ENCODE data around the gene CNTD1. TPM values are rescaled to one million over a fixed set of nuclear protein-coding genes. Genes with fewer than 3 reads are reported as not detected.

CNTD1 gene
- total and polyA plus RNA-seq, 2 of the 4 experiments (the other 2 are of a cell fraction) = not detected

- peaks cover 2 to 6% of the 10 kb centered on the region in 2 experiments; a peak in 3 of 4 replicates for H3K79me1 ChIP-seq (ENCODE audit: low read depth in 1 of 2, low read length in 2 of 2)
- no peak overlapping the region for H2AFZ ChIP-seq (replicated peaks; ENCODE audit: low read length, poor library complexity)
- in situ Hi-C loops (cut with MboI; ENCODE audit: low sequenced_read_pairs) (no loop called here), intact Hi-C loops (cut with micrococcal nuclease) (no loop called here), dilution Hi-C loops (cut with HindIII; ENCODE audit: low sequenced_read_pairs, unreplicated experiment) (no loop called here)
- H3K9me3 ChIP-seq (ENCODE audit: control insufficient read depth, insufficient read depth, low read length) = no peaks in the 10 kb centered on the region
- no peak overlapping the region for H3K4ac ChIP-seq (ENCODE audit: low read depth, low read length)
- H4K5ac ChIP-seq (ENCODE audit: low read depth, low read length) = no peak overlapping the region
- no TSS peak for BruUV-seq (replicated peaks)
- H3K9ac ChIP-seq (ENCODE audit: low read depth, low read length) = no peak overlapping the region
- H3K14ac ChIP-seq (replicated peaks; ENCODE audit: low read depth, low read length) = no peak overlapping the region
- no CpG with 5 or more reads among the region's 2 CpGs for WGBS, 2 experiments (ENCODE audit: extremely low coverage in 2 of 2, insufficient read length in 1 of 2)
- H3K4me3 ChIP-seq (ENCODE audit: insufficient read depth, low read depth, low read length) = no peak overlapping the region
- H4K20me1 ChIP-seq (ENCODE audit: insufficient read depth, low read length) = no peaks in the 10 kb centered on the region
- H3K18ac ChIP-seq (ENCODE audit: low read depth, low read length) = no peak overlapping the region
- H2AK9ac ChIP-seq (replicated peaks; ENCODE audit: low read depth, low read length, poor library complexity) = no peak overlapping the region
- H3K23ac ChIP-seq (ENCODE audit: low read depth, low read length) = no peak overlapping the region
- no peak overlapping the region for H4K91ac ChIP-seq (ENCODE audit: insufficient read depth, low read depth, low read length)
- no peak overlapping the region for H3K56ac ChIP-seq (ENCODE audit: extremely low read depth, insufficient read depth, low read length)
- H2BK120ac ChIP-seq (ENCODE audit: low read depth, low read length) = no peak overlapping the region
- H3K27ac ChIP-seq (ENCODE audit: insufficient read depth, low read length) = peak overlapping the region; percentile 11; the same call in 1 of the 2 replicates
- no peaks in the 10 kb centered on the region for H3K27me3 ChIP-seq (ENCODE audit: control insufficient read depth, insufficient read depth, low read length)
- 0 out of 2 replicates have a peak, but pooled peaks cover 3% of the 10 kb centered on the region for H3K9me1 ChIP-seq (ENCODE audit: insufficient read depth, low read length)
- H3K4me2 ChIP-seq (ENCODE audit: low read depth, low read length) = no peak overlapping the region; the same call in 1 of the 2 replicates
- H2AK5ac ChIP-seq (ENCODE audit: low read depth, low read length) = no peak overlapping the region
- H2BK5ac ChIP-seq (ENCODE audit: low read depth, low read length, poor library complexity, severe bottlenecking) = no peak overlapping the region
- no peak for TF ChIP-seq MXI1 (IDR thresholded peaks at IDR 0.05; ENCODE audit: borderline replicate concordance, low read depth, low read length)
- no peak for TF ChIP-seq MAFK (IDR thresholded peaks at IDR 0.05; ENCODE audit: low read depth, low read length)
- peaks cover 3% of the 10 kb centered on the region; the same call in 1 of the 2 replicates for H3K4me1 ChIP-seq (ENCODE audit: control insufficient read depth, insufficient read depth, low read length)
- peak; percentile 12 for ATAC-seq (ENCODE audit: low read depth)
- CTCF ChIA-PET = no interaction called here
- no peak overlapping the region for H4K8ac ChIP-seq (ENCODE audit: low read depth in 2 of 2, low read length in 2 of 2)
- H3K36me3 ChIP-seq (ENCODE audit: control insufficient read depth, insufficient read depth, low read length) = no peaks in the 10 kb centered on the region
- POLR2A ChIA-PET (ENCODE audit: unreplicated experiment) = interaction anchor here (0.6 kb wide), 1 partner anchor 156 kb away, joined by 6 read pairs; no protein-coding TSS in a partner anchor
- H2BK20ac ChIP-seq (ENCODE audit: low read depth, low read length) = no peak overlapping the region
- DNase-seq = peak; percentile 35
- no peak overlapping the region for H2BK15ac ChIP-seq (ENCODE audit: low read depth, low read length)
These were observed 4.6 kb downstream of the CNTD1 start for GRCh38 chr17:42803074-42803883.
